ENCODE measurements around the gene SGCA. TPM values are rescaled to one million over a fixed set of nuclear protein-coding genes. Genes with fewer than 3 reads are reported as not detected.
A peak's percentile ranks its signal among the peaks of the same experiment; 100 is the strongest.

SGCA gene
- total RNA-seq, 4 donors from 2014 or later = 1.1 to 4.9 (median 2.6) TPM; not detected in 1

DNA sequence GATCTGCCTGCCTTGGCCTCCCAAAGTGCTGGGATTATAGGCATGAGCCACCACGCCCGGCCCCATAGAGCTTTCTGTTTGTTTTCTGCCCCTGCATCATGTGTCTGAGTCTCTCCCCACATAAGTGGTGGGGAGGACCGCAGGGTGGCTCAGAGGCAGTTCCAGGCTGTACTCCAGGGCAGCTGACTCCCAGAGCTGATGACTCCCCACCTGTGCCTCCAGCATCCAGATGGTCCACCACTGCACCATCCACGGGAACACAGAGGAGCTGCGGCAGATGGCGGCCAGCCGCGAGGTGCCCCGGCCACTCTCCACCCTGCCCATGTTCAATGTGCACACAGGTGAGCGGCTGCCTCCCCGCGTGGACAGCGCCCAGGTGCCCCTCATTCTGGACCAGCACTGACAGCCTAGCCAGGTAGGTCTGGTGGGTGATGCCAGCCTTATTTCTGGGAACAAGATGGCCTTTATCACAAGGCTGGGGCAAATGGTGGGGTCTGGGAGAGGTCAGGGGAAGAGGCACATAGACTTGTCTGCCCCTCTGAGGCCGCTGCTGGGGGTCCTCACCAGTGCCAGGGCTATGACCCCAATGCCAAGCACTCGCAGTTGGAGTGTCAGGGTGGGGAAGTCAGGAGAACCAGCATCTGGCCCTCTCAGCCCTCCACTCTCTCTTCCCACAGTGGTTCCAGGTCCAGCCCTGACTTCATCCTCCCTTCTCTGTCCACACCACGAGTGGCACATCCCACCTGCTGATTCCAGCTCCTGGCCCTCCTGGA lies 9.4 kb downstream of the SGCA start:
- ATAC-seq (ENCODE audit: low FRiP score) = no peak
- DNase-seq (ENCODE audit: low spot score) = no peak
- TF ChIP-seq, protein P1, sequence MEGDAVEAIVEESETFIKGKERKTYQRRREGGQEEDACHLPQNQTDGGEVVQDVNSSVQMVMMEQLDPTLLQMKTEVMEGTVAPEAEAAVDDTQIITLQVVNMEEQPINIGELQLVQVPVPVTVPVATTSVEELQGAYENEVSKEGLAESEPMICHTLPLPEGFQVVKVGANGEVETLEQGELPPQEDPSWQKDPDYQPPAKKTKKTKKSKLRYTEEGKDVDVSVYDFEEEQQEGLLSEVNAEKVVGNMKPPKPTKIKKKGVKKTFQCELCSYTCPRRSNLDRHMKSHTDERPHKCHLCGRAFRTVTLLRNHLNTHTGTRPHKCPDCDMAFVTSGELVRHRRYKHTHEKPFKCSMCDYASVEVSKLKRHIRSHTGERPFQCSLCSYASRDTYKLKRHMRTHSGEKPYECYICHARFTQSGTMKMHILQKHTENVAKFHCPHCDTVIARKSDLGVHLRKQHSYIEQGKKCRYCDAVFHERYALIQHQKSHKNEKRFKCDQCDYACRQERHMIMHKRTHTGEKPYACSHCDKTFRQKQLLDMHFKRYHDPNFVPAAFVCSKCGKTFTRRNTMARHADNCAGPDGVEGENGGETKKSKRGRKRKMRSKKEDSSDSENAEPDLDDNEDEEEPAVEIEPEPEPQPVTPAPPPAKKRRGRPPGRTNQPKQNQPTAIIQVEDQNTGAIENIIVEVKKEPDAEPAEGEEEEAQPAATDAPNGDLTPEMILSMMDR (IDR thresholded peaks at IDR 0.05) = no peak

DNA sequence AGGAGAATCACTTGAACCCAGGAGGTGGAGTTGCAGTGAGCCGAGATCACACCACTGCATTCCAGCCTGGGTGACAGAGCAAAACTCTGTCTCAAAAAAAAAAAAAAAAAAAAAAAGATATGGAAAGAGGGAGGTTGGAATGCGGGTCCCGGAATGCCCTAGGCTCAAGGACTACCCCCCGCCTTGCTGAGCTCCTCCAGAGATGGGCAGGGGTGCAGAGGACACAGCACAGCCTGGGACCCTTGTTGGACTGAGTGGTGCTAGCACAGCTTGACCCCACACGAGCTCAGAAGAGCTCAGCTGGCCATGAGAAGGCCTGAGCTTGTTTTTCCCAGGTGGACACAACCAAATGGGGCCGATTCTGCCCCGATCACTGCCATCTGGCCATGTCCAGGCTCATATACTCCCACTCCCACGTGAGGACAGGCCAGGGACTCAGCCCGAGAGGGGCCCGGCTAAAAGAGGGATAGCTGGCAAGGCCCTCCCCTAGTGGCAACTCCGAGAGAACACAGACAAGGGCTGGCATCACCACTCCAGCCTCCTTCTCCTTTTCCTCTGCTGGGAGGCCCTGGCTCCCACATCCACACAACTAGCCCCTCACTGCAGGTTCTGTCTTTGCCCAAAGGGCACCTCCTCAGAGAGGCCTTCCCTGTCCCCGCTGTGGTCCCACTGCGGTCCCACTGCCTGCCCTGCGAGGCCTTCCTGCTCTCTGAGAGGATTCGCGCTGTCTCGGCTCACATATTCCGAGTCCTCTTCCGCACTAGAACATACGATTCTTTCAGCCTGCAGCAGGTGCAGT lies 11.0 kb downstream of the SGCA start:
- ATAC-seq (ENCODE audit: low FRiP score) (no peak), DNase-seq (ENCODE audit: low spot score) (no peak)
- TF ChIP-seq, protein P1 (IDR thresholded peaks at IDR 0.05) = no peak

DNA sequence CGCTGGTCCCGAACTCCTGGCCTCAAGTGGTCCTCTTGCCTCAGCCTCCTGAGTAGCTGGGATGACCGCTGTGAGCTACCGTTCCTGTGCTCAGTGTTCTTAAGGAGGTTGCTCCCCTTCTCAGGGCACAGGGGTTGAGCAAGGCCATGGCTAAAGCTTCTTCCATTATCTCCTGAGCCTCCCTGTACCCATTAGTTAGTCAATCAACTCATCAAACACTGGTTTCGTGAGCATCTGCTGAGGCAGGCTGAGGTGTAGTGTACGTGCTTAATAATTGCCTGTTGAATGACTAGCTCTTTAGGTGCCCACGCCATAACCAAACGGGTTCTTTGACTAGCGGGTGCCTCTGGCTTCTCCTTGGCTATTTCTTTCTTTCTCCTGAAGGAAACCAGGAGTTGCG lies 11.7 kb downstream of the SGCA start:
- TF ChIP-seq, protein P1 (IDR thresholded peaks at IDR 0.05) = no peak
- no peak for DNase-seq (ENCODE audit: low spot score)
- ATAC-seq (ENCODE audit: low FRiP score) = no peak

DNA sequence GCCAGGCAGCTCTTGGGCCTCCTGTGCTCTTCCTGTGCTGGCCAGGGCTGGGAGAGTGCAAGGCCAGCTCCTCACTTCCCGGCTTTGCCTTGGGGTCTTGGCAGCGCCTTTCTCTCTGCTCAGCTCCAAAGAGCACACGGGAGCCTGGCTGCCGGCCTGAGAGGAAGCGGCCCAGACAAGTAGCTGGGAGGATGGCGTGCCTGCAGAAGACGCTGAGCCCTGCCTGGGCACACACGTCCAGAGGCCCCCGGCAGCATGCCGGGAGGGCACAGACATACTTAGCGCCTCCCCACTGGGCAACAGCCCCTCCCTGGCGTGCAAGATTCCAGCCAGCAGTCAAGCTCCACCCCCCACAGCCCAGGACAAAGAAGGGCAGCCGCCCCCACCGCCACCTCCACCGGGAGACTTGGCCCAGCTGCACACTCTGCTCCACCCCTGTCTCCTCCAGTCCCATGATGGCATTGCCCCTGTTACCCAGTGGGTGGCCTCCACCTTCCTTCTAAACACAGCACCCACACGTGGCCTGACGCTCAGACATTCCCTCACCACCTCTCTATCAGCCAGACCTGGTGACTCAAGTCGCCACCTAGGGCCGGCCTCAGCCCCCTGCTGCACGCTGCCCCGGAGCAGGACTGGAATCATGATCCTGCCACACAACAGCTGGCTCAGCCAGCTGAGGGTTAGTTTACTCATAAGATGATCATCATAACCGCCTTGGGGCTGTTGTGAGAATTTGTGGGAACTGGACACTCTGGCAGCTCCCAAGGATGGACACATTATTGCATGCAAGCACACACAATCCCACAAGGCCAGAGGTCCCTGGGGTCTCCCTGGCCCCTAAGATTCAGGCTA lies 12.4 kb downstream of the SGCA start:
- DNase-seq (ENCODE audit: low spot score) (no peak), ATAC-seq (ENCODE audit: low FRiP score) (peak; percentile 73)
- TF ChIP-seq, protein P1 (IDR thresholded peaks at IDR 0.05) = no peak

DNA sequence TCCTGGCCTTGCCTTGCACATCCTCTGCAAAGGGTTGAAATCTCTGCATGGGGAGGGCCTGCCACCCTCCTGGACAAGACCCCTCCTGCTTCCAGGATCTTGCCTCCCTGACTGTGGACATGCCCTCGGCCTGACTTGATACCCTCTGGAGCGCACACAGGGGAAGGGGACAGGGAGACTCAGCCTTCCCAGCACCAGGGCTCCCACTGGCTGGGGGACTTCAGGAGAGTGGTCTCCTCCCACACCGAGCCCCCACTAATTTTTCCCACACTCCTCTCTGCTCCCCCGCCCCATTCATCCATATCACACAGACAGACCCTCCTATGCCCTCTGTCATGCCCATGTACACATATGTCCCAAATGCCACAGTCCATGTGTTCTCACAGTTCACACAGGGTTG lies 14.3 kb downstream of the SGCA start:
- ATAC-seq (ENCODE audit: low FRiP score) (no peak), DNase-seq (ENCODE audit: low spot score) (no peak)
- TF ChIP-seq, protein P1 (IDR thresholded peaks at IDR 0.05) = no peak

DNA sequence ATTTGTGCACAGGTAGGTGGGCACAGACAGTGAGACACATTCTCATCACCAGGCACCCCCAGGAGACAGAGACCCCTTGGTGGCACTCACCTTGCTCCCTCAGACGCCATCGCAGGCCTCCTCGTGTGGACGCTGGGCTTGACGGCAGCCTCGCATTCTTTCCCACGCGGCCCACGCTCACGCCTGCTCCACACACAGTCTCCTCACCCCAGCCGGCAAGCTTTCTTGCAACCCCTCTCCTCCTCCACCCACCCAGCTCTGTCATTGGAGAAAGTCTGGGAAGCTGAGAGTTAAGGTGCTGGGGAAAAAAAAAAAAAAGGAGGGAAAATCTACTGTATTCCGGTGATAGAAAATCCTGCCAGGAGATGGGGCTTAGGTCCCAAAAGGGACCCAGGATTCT lies 14.8 kb downstream of the SGCA start:
- DNase-seq (ENCODE audit: low spot score) (no peak), ATAC-seq (ENCODE audit: low FRiP score) (no peak)
- TF ChIP-seq, protein P1 (IDR thresholded peaks at IDR 0.05) = no peak
